NCI-H1105 treated with DMSO at 0.1 percent for 48 hours (cell line): ENCODE results near the gene SMAD6.

Experiments
- DNase-seq: peaks from one replicate; lab custom pipeline; 2025; lab: John Stamatoyannopoulos, UW

SMAD6 gene

DNA sequence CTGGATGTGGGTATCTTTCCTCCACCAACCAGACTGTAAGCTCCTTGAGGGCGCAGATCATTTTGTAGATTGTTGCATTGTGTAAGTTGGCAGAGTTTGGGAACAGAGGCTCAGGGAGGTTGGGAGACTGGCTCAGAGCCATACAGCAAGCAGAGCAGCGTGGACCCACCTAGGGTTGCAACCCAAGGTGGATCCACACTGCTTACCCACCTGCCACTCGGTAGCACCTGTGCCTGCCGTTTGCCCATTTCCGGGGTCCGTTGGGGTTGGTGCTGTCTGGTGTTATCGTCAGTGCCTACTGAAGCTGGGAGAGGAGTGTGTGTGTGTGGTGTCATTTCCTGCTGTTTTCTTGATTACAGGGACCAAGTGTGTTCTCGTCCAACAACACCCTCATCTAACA is 19.0 kb downstream of the SMAD6 start:
- no peak for DNase-seq

DNA sequence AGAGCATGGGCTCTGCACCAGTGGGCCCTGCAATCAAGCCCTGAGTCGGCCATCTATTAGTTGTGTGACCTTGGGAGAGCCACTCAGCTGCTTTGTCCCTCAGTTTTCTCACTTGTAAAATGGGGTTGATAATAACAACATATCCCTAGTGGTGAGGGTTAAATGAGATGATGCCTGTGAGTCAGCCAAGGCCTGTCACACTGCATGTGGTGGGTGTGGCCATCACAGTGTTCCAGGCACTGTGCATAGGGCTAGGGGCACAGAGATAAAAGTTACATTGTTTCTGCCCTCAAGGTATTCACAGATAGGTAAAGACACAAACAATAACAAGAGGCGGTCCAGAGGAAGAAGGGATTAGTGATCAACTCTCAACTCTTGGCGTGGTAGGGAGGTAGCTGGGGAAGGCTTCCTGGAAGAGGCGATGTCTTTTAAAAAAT is 19.5 kb downstream of the SMAD6 start:
- DNase-seq, result no peak

GRCh38 chr15:66721954-66722353 is 19.9 kb downstream of the SMAD6 start:
- no peak for DNase-seq

DNA sequence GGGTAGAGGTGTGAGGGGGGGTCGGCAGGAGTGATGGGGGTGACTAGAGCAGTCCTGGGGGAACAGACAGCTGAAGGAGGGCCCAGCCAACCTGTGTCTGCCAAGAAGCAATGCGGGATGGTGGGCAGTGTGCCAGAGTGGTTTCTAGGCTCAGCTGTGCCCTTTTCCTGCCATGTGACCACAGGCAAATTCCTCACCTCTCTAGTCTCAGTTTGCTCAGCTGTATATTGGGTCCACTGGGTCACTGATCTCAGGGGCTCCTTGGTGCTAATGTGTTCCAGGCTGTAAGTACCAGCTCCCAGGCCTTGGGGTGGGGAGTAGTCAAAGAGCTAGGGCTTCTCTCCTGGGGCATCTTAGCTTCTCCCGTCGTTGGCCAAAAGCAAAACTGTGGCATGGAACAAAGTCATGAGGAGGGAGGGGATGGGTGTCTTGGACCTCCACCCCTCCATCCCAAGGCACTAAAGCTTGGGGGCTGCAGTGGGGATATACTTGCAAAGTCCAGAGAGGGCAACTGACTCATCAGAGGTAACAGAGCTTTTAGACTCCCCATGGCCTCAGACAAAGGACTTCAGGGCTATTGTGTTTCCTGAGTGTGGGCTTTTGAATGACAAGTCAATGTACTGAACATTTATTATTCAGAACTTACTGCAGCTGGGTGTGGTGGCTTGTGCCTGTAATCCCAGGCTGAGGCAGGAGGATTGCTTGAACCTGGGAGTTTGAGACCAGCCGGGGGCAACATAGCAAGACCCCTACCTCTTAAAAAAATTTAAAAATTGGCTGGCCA is 20.9 kb downstream of the SMAD6 start:
- no peak for DNase-seq

- no peak for DNase-seq
Observed at GRCh38 chr15:66723826-66724731, 22.0 kb downstream of the SMAD6 start.

- no peak for DNase-seq
Observed at GRCh38 chr15:66724732-66725463, 22.9 kb downstream of the SMAD6 start.

DNA sequence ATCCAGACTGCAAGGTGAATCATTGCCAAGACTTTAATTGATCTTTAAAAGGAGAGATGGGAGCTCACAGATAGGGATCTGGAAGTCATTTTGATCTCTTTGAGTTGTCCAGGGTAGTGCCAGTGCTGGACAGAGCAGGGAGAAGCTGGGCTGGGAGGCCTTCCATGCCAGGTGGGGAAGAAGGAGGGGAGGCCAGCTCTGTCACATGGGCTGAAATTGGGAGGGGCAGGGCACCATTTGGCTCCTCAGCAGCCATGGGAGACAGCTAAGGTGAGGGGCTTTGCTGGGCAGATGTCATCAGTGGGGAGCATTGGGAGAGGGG is 23.4 kb downstream of the SMAD6 start:
- DNase-seq, result no peak

DNA sequence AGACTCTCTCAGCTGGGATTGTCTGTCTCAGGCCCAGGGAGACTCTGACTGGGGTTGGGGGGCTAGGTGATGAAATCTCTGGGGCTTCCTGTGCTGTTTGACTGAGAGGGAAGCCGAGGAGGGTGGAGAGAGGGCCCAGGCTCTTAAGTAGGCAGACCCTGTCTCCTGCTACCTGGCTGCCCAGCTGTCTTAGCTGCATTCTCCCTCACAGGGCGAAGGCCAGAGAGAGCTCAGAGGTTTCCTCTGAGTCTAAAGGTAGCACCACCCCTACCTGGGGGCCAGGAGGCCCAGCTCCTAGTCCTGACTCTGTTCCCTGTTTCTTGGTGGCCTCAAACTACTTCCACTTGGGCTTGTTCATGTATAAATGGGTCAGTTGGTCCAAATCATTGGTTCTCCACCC is 24.4 kb downstream of the SMAD6 start:
- DNase-seq, result no peak

- DNase-seq, result no peak
Observed at GRCh38 chr15:66729331-66729951, 27.4 kb downstream of the SMAD6 start.

GRCh38 chr15:66730168-66731021 is 28.4 kb downstream of the SMAD6 start:
- no peak for DNase-seq

- DNase-seq, result no peak
Observed at GRCh38 chr15:66733976-66734375, 31.9 kb downstream of the SMAD6 start.

GRCh38 chr15:66734961-66735908 is 33.2 kb downstream of the SMAD6 start:
- no peak for DNase-seq

- DNase-seq, result no peak
Observed at GRCh38 chr15:66735909-66736305, 33.9 kb downstream of the SMAD6 start.

- DNase-seq, result no peak
Observed at GRCh38 chr15:66737243-66738010, 35.4 kb downstream of the SMAD6 start.

- DNase-seq, result no peak
Observed at GRCh38 chr15:66738116-66738515, 36.1 kb downstream of the SMAD6 start.

- DNase-seq, result no peak
Observed at GRCh38 chr15:66738595-66738994, 36.6 kb downstream of the SMAD6 start.

GRCh38 chr15:66739287-66739686 is 37.3 kb downstream of the SMAD6 start:
- no peak for DNase-seq

GRCh38 chr15:66740802-66741201 is 38.8 kb downstream of the SMAD6 start:
- no peak for DNase-seq

DNA sequence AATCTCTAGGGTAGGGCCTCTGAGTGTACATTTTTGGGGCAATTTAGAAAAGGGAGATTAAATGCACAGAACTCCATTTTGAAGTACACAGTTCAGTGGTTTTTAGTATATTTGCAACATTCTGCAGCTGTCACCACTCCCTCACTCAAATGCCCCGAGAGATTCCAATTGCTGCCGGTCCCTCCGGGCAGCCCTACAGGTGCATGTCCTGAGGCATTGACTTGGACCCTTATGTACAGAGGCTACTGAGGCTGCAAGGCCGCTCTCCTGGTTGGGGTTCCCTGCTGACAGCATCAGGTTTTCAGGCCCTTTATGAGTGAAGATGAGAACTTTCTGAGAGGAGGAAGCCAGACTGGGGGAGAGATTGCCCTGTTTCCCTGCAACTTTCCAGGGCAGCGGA is 39.6 kb downstream of the SMAD6 start:
- DNase-seq, result no peak
